ENCODE data around the gene CFAP46.
"Not testable (repeated sequence)": the region's sequence is repeated elsewhere in the genome, so short reads cannot be mapped to it uniquely, and the experiment has no call there.

CFAP46 gene

GRCh38 chr10:132784866-132785722 is 157.3 kb downstream of the CFAP46 start:
- DNase-seq = no peak

GRCh38 chr10:132783940-132784865 is 158.2 kb downstream of the CFAP46 start:
- no peak for DNase-seq

- DNase-seq = no peak
Observed at GRCh38 chr10:132783165-132783939, 159.0 kb downstream of the CFAP46 start.

- DNase-seq = no peak
Observed at GRCh38 chr10:132781556-132781955, 160.8 kb downstream of the CFAP46 start.

GRCh38 chr10:132780356-132780755 is 162.0 kb downstream of the CFAP46 start:
- DNase-seq = no peak

GRCh38 chr10:132779549-132780294 is 162.6 kb downstream of the CFAP46 start:
- DNase-seq = no peak

GRCh38 chr10:132777441-132777840 is 164.9 kb downstream of the CFAP46 start:
- no peak for DNase-seq

- no peak for DNase-seq
Observed at GRCh38 chr10:132776821-132777220, 165.5 kb downstream of the CFAP46 start.

- no peak for DNase-seq
Observed at GRCh38 chr10:132776186-132776585, 166.2 kb downstream of the CFAP46 start.

- no peak for DNase-seq
Observed at GRCh38 chr10:132774902-132775863, 167.2 kb downstream of the CFAP46 start.

GRCh38 chr10:132774181-132774901 is 168.0 kb downstream of the CFAP46 start:
- DNase-seq = no peak

GRCh38 chr10:132772816-132773215 is 169.6 kb downstream of the CFAP46 start:
- DNase-seq = not testable (repeated sequence)

GRCh38 chr10:132770061-132771021 is 172.0 kb downstream of the CFAP46 start:
- no peak for DNase-seq

GRCh38 chr10:132768346-132769248 is 173.8 kb downstream of the CFAP46 start:
- no peak for DNase-seq

- DNase-seq = no peak
Observed at GRCh38 chr10:132766291-132766690, 176.1 kb downstream of the CFAP46 start.

- DNase-seq = no peak
Observed at GRCh38 chr10:132765435-132765834, 176.9 kb downstream of the CFAP46 start.

GRCh38 chr10:132764108-132764507 is 178.3 kb downstream of the CFAP46 start:
- no peak for DNase-seq

GRCh38 chr10:132763545-132763944 is 178.8 kb downstream of the CFAP46 start:
- no peak for DNase-seq
